H9 (cell line): ENCODE data around the gene CDH23. TPM values are rescaled to one million over a fixed set of nuclear protein-coding genes. Genes with fewer than 3 reads are reported as not detected.
A peak's percentile ranks its signal among the peaks of the same experiment; 100 is the strongest.

Experiments used
- DNase-seq: peaks from one replicate; pipeline ENCODE4 v3.0.0-alpha.2; 2017
- H2AFZ ChIP-seq: one replicate; pipeline ENCODE4 v1.6.1; 2013; ENCODE audit warnings: mild to moderate bottlenecking, low read length, control low read depth, moderate library complexity
- H2AK5ac ChIP-seq: 2 replicates; pipeline ENCODE4 v1.6.1; 2013; ENCODE audit warnings: low read length, control low read depth, mixed read lengths; ENCODE audit not compliant: insufficient read length
- H2BK120ac ChIP-seq: one replicate; pipeline ENCODE4 v1.6.1; 2013; ENCODE audit warnings: low read depth, mild to moderate bottlenecking, low read length, control low read depth, inconsistent platforms; ENCODE audit not compliant: poor library complexity, severe bottlenecking
- H2BK12ac ChIP-seq: 2 replicates; pipeline ENCODE4 v1.6.1; 2013; ENCODE audit warnings: low read length, control low read depth, mixed read lengths, low read depth; ENCODE audit not compliant: insufficient read length
- H2BK15ac ChIP-seq: 2 replicates; pipeline ENCODE4 v1.6.1; 2013; ENCODE audit warnings: low read depth, low read length, control low read depth
- H2BK20ac ChIP-seq: one replicate; pipeline ENCODE4 v1.6.1; 2013; ENCODE audit warnings: low read depth, mild to moderate bottlenecking, low read length, control low read depth, inconsistent platforms; ENCODE audit not compliant: poor library complexity, severe bottlenecking
- H2BK5ac ChIP-seq: 2 replicates; pipeline ENCODE4 v1.6.1; 2013; ENCODE audit warnings: low read length, control low read depth, mixed read lengths; ENCODE audit not compliant: insufficient read length
- H3K14ac ChIP-seq: 2 replicates; pipeline ENCODE4 v1.6.1; 2013; ENCODE audit warnings: low read length, control low read depth; ENCODE audit not compliant: insufficient read depth
- H3K18ac ChIP-seq: 2 replicates; pipeline ENCODE4 v1.6.1; 2013; ENCODE audit warnings: low read depth, mild to moderate bottlenecking, mixed read lengths, low read length, control low read depth; ENCODE audit not compliant: insufficient read length
- H3K23ac ChIP-seq: 2 replicates; pipeline ENCODE4 v1.6.1; 2013; ENCODE audit warnings: low read length, control low read depth, mixed read lengths, low read depth; ENCODE audit not compliant: insufficient read length
- H3K23me2 ChIP-seq: 2 replicates; pipeline ENCODE4 v1.6.1; 2013; ENCODE audit warnings: low read depth, mild to moderate bottlenecking, mixed read lengths, low read length, control low read depth; ENCODE audit not compliant: insufficient read length, poor library complexity, severe bottlenecking
- H3K27ac ChIP-seq: 2 replicates; pipeline ENCODE4 v1.5.1; 2013; ENCODE audit warnings: low read length, control low read depth, mixed read lengths, low read depth; ENCODE audit not compliant: insufficient read length
- H3K27me3 ChIP-seq: 2 replicates; pipeline ENCODE4 v1.6.1; 2013; ENCODE audit warnings: low read length, control low read depth, inconsistent platforms; ENCODE audit not compliant: insufficient read depth
- H3K4ac ChIP-seq: 2 replicates; pipeline ENCODE4 v1.6.1; 2013; ENCODE audit warnings: low read depth, mild to moderate bottlenecking, control low read depth, inconsistent platforms, low read length, moderate library complexity
- H3K4me1 ChIP-seq: 2 replicates; pipeline ENCODE4 v1.6.1; 2013; ENCODE audit warnings: low read length, control low read depth, inconsistent platforms; ENCODE audit not compliant: insufficient read depth
- H3K4me2 ChIP-seq: 2 replicates; pipeline ENCODE4 v1.6.1; 2013; ENCODE audit warnings: low read length, control low read depth, mixed read lengths; ENCODE audit not compliant: insufficient read length, insufficient read depth
- H3K56ac ChIP-seq: 2 replicates; pipeline ENCODE4 v1.6.1; 2013; ENCODE audit warnings: low read depth, mild to moderate bottlenecking, mixed read lengths, low read length, control low read depth; ENCODE audit not compliant: insufficient read length
- H3K79me1 ChIP-seq: 2 replicates; pipeline ENCODE4 v1.6.1; 2013; ENCODE audit warnings: low read depth, mild to moderate bottlenecking, moderate library complexity, low read length, control low read depth, inconsistent platforms; ENCODE audit not compliant: insufficient read depth, poor library complexity, severe bottlenecking
- H3K79me2 ChIP-seq: 2 replicates; pipeline ENCODE4 v1.6.1; 2013; ENCODE audit warnings: low read length, control low read depth, inconsistent platforms; ENCODE audit not compliant: insufficient read depth
- H3K9ac ChIP-seq: 2 replicates; pipeline ENCODE4 v1.6.1; 2013; ENCODE audit warnings: low read length, control low read depth, mixed read lengths; ENCODE audit not compliant: insufficient read length; ENCODE audit errors: extremely low read depth
- H3K9me3 ChIP-seq: one replicate; pipeline ENCODE4 v1.6.1; 2013; ENCODE audit warnings: low read depth, low read length, inconsistent platforms; ENCODE audit not compliant: control insufficient read depth
- H3T11ph ChIP-seq: one replicate; pipeline ENCODE4 v1.6.1; 2013; ENCODE audit warnings: mild to moderate bottlenecking, low read length, control low read depth, inconsistent platforms
- H4K20me1 ChIP-seq: one replicate; pipeline ENCODE4 v1.6.1; 2013; ENCODE audit not compliant: control insufficient read depth, insufficient read length, insufficient read depth
- H4K5ac ChIP-seq: 2 replicates; pipeline ENCODE4 v1.6.1; 2013; ENCODE audit warnings: low read depth, mild to moderate bottlenecking, mixed read lengths, low read length, control low read depth; ENCODE audit not compliant: insufficient read length
- H4K8ac ChIP-seq: replicated peaks from 2 replicates; pipeline ENCODE4 v1.6.1; 2013; ENCODE audit warnings: low read length, control low read depth, mixed read lengths, low read depth; ENCODE audit not compliant: insufficient read length
- H4K91ac ChIP-seq: 2 replicates; pipeline ENCODE4 v1.6.1; 2013; ENCODE audit warnings: low read depth, mild to moderate bottlenecking, moderate library complexity, mixed read lengths, low read length, control low read depth; ENCODE audit not compliant: insufficient read length
- H3K27ac Mint-ChIP-seq, 3 experiments: 2 replicates in 2 of 3; 3 replicates in 1 of 3; pipeline ENCODE4 v1.8.0; 2020 to 2021; ENCODE audit warnings: mixed read lengths in 3 of 3, mild to moderate bottlenecking in 1 of 3, moderate library complexity in 1 of 3
- H3K27me3 Mint-ChIP-seq: 2 replicates; pipeline ENCODE4 v1.8.0; 2021; ENCODE audit warnings: low read depth, mild to moderate bottlenecking, moderate library complexity, mixed read lengths
- H3K36me3 Mint-ChIP-seq, 3 experiments: 2 replicates in 2 of 3; 3 replicates in 1 of 3; pipeline ENCODE4 v1.8.0; 2020 to 2021; ENCODE audit warnings: low read depth in 3 of 3, mixed read lengths in 3 of 3; ENCODE audit not compliant: insufficient read depth in 1 of 3
- H3K4me1 Mint-ChIP-seq, 2 experiments: 2 replicates each; pipeline ENCODE4 v1.8.0; 2020; ENCODE audit warnings: mixed read lengths in 2 of 2
- H3K4me3 Mint-ChIP-seq, 2 experiments: 2 replicates in 1 of 2; 3 replicates in 1 of 2; pipeline ENCODE4 v1.8.0; 2020 to 2021; ENCODE audit warnings: mild to moderate bottlenecking in 2 of 2, mixed read lengths in 2 of 2, moderate library complexity in 1 of 2
- H3K9me3 Mint-ChIP-seq, 2 experiments: 2 replicates in 1 of 2; 3 replicates in 1 of 2; pipeline ENCODE4 v1.8.0; 2020; ENCODE audit warnings: mild to moderate bottlenecking in 2 of 2, mixed read lengths in 2 of 2, moderate library complexity in 1 of 2
- WGBS: extraction: QIAGEN DNeasy Blood & Tissue Kit; methylation state at CpG from one replicate; pipeline ENCODE4 v1.1.7; 2013; ENCODE audit warnings: missing lambda C conversion rate, low lambda C conversion rate, mixed read lengths; ENCODE audit not compliant: insufficient read length; ENCODE audit errors: extremely low coverage; 5-methylcytosine and 5-hydroxymethylcytosine counted together
- total RNA-seq: library from RNA; stranded (reverse); gene quantifications from 2 replicates; pipeline ENCODE4 v1.2.1, GENCODE V29; 2021
- TF ChIP-seq, protein P1 (sequence below): fragments of 200-600 bp; sonication (generic); conservative IDR thresholded peaks from 3 replicates; pipeline ENCODE4 v1.8.0; 2021; ENCODE audit warnings: antibody characterized with exemption, mild to moderate bottlenecking

The CDH23 gene
- total RNA-seq, 1 experiment from 2014 or later: 2.1 TPM

GRCh38 chr10:71404503-71405295, 8.0 kb downstream of the CDH23 start:
- Histone ChIP-seq H3K9ac (no peak overlapping the region), H3K14ac (no peak overlapping the region), H3K56ac (no peak overlapping the region), H2BK120ac (no peak overlapping the region), H3K4me1 (no peaks in the 10 kb centered on the region), H3K27me3 (peaks cover 2% of the 10 kb centered on the region; the same call in 1 of the 2 replicates), H2BK5ac (no peak overlapping the region), H3K9me3 (no peaks in the 10 kb centered on the region), H3K23me2 (no peaks in the 10 kb centered on the region), H3K79me1 (no peaks in the 10 kb centered on the region), H2BK12ac (no peak overlapping the region), H3K18ac (no peak overlapping the region), H4K20me1 (no peaks in the 10 kb centered on the region), H4K91ac (no peak overlapping the region), H3K27ac (no peak overlapping the region), H4K5ac (no peak overlapping the region), H2BK20ac (no peak overlapping the region), H3K4ac (no peak overlapping the region), H2AFZ (no peak overlapping the region), H3K4me2 (no peak overlapping the region), H2BK15ac (no peak overlapping the region), H2AK5ac (no peak overlapping the region), H3K79me2 (no peaks in the 10 kb centered on the region), H3K23ac (no peak overlapping the region), H4K8ac (no peak overlapping the region), H3T11ph (no peak overlapping the region)
- Mint-ChIP-seq H3K9me3 (no peaks in the 10 kb centered on the region; a peak in 1 of 5 replicates), H3K27me3 (peaks cover 41% of the 10 kb centered on the region), H3K36me3 (no peaks in the 10 kb centered on the region), H3K4me1 (peaks cover 11 to 12% of the 10 kb centered on the region in 2 experiments), H3K4me3 (no peak overlapping the region), H3K27ac (no peak overlapping the region)
- TF ChIP-seq, protein P1, sequence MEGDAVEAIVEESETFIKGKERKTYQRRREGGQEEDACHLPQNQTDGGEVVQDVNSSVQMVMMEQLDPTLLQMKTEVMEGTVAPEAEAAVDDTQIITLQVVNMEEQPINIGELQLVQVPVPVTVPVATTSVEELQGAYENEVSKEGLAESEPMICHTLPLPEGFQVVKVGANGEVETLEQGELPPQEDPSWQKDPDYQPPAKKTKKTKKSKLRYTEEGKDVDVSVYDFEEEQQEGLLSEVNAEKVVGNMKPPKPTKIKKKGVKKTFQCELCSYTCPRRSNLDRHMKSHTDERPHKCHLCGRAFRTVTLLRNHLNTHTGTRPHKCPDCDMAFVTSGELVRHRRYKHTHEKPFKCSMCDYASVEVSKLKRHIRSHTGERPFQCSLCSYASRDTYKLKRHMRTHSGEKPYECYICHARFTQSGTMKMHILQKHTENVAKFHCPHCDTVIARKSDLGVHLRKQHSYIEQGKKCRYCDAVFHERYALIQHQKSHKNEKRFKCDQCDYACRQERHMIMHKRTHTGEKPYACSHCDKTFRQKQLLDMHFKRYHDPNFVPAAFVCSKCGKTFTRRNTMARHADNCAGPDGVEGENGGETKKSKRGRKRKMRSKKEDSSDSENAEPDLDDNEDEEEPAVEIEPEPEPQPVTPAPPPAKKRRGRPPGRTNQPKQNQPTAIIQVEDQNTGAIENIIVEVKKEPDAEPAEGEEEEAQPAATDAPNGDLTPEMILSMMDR: no peak
- WGBS: no CpG with 5 or more reads among the region's 13 CpGs
- peak; percentile 58 for DNase-seq
